NCI-H774 (cell line): ENCODE data around the gene STK17A.
"Not testable (repeated sequence)": the region's sequence is repeated elsewhere in the genome, so short reads cannot be mapped to it uniquely, and the experiment has no call there.

Experiments
- DNase-seq: peaks from one replicate; lab custom pipeline; 2025; lab: John Stamatoyannopoulos, UW

The STK17A gene

DNA sequence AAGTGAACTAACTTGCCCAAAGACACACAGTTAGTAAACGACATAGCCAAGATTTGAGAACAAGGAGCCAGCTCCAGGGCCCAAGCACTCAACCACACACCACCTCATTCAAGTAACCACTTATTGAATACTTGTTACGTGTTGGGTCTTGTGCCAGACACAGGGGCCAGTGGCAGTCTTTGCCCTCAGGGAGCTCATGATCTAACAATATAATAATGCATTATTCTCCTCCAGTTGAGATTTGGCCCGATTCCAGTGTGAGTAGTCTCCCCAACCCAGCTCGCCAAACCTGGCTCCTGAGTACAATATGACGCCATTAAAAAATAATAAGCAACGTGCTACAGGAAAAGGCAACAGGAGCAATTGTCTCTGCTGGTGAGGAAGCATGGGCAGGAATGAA lies 14.4 kb upstream of the STK17A start:
- no peak for DNase-seq

DNA sequence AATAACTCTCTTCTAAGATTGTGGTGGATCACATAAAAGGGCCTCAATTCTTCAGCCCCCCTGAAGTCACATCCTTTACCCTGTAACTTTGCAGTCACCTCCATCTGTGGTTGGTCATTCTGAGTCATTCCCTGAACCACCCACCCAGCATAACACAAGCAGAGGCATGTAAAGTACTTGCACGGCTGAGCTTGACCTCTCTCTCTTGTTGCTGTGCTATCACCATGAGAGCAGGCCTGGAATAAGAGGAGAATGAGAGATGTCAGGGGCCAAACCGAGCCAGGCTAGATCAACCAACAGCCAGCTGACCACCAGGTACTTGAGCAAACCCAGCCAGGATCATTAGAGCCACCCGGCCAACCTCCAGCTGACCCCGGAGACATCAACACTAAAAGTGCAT lies 13.5 kb upstream of the STK17A start:
- no peak for DNase-seq

DNA sequence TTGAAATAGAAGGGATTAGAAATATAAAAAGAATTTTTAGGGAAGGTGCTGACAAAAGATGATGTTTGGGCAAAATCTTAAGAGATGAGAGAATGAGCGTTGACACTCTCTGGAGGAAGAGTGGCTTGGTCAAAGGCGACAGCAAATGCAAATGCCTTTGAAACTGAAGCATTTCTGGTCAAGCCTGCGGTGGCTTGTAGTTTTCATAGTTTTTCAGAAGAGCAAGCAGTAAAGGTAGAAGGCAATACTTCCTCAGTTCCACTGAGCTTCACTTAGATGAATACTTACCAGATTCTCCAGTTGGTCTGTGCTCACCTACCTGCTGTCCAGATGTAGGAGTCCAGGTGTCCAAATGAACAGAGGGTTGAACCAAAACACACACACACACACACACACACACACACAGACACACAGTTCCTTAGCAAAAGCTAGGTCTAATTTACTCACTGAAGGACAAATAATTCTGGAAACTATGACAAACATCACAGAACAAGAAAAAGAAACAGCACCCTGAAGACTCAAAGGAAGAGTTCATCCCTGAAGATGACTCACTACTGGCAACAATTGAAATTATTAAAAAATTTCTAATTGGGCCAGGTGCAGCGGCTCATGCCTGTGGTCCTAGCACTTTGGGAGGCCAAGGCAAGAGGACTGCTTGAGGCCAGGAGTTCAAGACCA lies 12.1 kb upstream of the STK17A start:
- no peak for DNase-seq

DNA sequence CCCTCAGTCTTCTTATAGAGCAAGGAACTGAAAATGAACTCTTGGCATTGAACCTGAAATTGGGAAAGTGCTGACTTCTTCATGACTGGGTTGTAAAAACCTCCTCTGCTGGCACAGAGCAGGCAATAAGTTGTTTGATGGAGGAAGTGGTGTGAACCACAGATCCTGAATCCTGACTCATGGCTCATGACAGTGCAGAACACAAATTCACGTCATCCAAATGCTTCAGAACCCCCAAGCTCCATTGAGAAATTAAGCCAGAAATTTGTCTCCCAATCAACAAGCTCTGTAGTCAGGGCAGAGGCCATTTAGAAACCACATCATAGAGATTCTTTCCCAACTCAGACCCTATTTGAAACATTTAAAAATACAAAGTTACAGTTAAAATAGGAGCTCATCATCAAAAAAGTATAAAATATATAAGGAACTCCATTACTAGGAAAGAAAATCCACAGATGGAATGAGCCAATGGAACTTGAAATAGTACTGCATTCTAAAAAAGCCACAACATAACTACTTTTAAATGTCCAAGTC lies 10.3 kb upstream of the STK17A start:
- no peak for DNase-seq

DNA sequence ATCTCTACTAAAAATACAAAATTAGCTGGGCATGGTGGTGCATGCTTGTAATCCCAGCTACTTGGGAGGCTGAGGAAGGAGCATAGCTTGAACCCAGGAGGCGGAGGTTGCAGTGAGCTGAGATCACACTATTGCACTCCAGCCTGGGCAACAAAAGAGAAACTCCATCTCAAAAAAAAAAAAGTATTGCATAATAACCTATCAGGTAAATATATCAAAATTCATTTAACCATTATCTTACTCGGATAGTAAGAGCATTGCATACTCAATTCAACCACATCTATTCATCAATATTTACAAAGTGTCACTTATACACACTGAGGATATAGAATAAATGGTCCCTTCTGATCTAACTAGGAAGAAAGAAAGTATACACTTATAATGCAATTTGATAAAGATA lies 9.1 kb upstream of the STK17A start:
- not testable (repeated sequence) for DNase-seq

DNA sequence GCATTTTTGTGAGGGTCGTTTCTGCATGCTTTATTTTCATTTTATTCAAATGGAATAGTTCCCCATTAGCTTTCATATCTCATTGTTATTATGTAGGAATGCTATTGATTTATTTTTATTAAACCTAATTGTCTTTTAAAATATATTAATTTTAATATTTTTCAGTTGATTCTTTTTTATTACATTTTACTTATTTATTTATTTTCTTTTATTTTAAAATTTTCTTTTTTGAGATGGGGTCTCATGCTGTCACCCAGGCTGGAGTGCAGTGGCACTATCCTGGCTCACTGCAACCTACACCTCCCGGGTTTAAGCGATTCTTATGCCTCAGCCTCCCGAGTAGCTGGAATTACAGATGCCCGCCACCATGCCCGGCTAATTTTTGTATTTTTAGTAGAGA lies 7.4 kb upstream of the STK17A start:
- no peak for DNase-seq

DNA sequence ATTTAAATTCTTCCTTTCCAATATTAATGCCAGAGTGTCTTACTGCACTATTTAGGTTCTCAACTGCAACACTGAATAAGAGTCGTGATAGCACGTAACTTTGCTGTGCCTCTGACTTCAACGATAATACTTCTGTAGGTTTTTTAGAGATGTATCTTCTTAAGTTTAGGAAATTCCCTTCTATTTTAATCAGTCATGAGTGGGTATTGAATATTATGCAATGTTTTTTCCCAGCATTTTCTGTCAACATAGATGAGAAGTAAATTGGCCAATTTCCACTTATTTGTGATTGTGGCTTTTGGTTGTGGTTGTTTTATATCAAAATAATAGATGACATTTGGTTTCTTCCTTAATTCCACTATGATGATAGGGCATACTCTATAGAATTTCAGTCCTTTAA lies 6.7 kb upstream of the STK17A start:
- no peak for DNase-seq

DNA sequence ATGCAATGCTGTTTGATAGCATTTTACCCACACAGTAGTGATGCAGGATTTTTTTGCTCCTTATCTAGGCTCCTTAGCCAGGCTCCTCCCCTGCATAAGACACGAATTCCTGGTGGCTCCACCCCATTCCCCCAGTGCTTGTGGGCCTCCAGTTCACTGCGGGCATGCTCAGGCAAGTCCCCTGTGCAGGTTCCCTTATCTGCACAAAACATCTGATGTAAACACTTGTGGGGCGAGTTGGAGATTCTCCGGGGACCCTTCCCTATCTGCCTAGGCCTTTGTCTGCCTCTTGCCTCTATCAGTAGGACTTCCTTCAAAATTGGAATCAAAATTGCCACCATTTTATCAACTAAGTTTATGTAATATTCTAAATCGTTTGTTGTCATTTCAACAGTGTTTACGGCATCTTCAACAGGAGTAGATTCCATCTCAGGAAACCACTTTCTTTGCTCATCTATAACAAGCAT lies 5.4 kb upstream of the STK17A start:
- no peak for DNase-seq

DNA sequence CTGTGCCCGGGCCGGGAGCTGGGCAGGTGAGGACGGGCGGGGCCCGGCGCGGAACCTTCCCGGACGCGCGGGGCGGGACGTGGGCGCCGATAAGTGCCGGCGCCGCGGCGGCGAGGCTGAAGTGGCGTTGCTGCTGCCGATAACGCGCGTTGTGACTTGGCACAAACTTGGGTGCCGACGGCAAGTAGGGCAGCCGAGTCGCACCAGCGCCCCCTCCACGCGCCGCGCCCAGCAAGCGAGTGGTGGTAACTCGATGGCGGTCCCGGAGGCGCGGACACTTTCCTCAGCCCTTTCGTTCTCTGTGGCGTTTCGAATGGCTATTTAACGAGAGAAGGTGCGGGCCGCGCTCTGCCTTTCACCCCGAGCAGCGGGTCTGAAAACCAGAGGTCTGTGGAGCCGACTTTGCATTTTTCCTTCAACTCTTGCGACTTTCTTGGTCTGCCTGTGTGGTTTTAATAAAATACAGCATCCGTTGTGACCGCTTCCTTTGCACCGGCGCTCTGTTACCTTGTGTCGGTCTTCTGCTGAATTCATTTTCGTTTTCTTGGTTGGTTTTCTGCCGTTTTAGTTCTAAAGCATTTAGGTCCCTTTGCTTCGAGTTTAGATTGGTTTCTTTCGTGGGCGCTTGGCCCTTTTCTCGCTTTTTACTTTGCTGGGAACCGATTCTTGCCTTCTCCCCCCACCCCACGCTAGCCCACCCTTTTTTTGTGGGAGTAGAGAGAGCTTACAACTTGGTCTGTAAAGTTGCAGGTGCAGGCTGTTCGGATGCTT lies 701 bp downstream of the STK17A start:
- no peak for DNase-seq

DNA sequence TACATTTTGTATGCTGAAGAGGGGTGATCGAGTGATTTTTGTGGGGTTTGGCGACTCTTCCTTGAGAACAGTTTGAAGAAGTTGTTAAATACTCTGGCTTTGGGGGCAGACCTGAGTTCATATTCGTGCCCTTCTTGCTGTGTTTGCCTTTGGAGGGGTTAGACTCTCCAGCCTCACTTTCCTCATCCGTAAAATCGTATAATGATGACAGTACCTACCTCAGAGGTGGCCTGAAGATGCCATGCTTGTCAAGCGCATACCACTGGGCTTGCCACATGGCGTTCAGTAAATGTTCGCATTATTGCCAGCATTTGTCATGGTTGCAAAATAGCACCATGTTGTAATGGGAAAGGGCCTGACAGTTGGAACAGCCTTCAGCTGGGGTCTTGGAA lies 1.3 kb downstream of the STK17A start:
- no peak for DNase-seq

DNA sequence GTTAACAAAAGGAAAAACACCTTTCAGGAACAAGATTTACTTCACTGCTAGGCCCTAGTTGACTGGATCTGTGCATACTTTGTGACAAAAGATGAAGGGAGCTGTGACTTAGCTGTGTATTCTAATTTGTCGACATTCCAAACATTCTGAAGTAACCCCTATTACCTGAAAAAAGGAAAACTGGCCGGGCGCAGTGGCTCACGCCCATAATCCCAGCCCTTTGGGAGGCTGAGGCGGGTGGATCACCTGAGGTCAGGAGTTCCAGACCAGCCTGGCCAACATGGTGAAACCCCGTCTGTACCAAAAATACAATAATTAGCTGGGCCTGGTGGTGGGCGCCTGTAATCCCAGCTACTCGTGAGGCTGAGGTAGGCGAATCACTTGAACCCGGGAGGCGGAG lies 1.8 kb downstream of the STK17A start:
- not testable (repeated sequence) for DNase-seq

DNA sequence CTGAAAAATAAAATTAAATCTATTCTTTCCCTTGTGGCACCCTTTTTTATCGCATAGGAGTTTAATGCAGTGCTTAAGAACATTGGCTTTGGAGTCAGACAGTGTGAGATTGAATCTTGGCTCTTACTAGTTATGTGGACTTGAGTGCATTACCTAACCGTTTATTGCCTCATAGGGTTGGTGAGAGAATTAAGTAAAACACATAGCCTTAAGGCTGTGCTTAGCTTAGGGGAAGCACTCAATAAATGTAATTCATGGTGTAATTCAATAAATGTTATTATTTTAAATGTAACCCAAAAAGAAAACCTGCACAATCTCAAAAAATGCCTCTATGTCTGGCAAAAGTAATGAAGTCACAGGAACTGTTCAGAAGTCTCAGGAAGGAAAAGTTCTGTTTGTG lies 2.7 kb downstream of the STK17A start:
- no peak for DNase-seq

DNA sequence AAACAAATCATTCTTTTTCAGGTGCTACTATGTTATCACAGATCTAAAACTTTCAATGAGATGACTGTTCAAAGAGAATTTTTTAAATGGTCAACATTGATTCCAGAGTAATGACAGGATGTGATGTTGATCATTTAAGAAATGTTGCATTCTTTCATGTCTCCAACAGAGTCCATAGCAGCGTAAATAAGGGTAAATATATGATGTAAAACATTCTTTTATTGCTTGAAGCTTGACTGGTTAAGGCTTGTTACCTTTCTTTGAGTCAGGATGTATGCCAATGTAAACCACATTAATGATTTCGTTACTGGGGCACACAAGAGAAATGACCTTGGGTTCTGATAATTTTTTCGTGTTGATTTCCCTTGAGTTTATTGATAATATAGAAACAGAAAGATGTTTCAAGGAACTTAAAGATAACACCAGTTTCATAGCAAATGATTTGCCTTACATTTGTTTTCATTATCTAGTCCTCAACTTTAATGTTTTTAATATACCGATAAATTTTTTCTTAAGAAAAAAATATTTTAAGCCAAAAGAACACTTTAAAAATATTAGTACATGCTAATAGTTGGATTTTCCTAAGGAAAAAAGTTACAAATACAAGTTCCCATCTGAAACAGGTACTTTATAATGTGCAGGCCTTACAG lies 3.5 kb downstream of the STK17A start:
- no peak for DNase-seq

DNA sequence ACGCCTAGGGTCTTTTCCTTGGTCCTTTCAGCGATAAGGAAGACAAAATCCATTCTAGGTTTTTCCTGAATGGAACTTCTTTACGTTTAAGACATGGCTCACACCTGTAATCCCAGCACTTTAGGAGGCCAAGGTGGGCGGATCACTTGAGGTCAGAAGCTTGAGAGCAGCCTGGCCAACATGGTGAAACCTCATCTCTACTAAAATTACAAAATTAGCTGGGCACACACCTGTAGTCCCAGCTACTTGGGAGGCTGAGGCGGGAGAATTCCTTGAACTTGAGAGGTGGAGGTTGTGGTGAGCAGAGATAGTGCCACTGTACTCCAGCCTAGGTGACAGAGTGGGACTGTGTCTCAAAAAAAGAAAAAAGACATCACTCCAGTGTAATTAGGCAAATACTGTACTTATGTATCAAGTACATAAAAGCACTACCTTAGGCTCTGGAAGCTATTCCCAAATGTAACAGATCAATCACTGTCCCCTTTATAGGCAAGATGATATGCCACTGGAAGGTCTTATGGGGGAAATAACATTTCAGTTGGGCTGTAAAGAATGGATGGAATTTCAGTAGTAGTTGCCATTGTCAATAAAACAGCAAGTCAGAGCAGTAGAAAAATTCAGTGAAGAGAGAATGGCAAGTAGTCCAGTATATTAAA lies 5.7 kb downstream of the STK17A start:
- no peak for DNase-seq

DNA sequence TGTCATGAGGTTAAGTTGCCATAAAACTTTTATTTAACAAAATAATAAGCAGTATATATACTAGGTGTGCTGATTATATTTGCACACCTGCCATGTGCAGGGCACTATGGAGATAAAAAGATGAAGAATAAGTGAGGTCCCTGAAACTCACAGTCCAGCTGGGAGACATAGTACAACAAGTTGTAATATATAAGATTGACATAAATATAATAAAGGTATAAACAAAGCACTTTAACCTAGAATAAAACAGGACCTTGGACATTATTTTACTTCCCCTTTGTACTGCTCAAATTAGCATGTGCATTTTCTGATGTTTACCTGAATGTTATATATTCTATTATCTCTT lies 6.2 kb downstream of the STK17A start:
- DNase-seq: no peak

DNA sequence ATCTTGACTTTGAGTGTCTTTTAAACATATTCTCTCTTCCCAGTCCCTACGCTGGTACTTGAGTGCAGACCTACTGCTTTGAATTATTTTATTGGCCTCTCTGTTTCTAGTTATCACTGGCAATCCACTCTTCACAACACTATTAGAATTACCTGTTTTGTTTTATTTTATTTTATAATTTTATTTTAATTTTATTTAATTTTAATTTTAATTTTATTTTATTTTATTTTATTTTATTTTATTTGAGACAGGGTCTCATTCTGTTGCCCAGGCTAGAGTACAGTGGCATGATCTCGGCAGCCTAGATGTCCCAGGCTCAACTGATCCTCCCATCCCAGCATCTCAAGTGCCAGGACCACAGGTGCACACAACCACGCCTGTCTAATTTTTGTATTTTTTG lies 6.8 kb downstream of the STK17A start:
- no peak for DNase-seq

DNA sequence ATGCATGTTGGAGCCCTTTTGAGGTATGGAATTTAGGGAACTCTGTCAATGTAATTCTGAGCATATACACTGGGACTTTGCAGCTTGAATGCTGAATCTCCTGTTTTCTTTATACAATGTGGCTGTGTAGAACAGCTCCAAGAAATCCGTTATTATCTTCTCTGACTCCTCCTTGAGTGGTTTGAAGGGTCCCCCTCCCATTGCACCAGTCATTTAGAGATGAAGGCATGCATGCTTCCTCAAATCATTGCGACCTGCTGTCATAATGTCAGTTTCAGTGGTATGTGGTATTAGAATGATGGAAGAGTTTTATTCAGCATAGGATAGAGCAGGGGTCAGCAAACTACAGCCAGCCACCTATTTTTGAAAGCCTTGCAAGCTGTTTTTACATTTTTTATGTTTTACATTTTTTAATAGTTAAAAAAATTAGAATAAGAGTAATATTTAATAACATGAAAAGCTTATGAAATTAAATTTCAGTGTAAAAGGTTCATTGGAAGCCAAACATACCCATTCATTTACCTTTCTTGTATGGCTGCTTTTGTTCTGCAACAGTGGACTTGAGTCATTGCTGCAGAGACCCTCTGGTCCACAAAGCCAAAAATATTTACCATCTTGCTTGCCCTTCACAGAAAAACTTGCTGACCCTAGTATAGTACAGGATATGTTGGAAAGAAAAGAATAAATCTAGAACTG lies 8.1 kb downstream of the STK17A start:
- DNase-seq: no peak

DNA sequence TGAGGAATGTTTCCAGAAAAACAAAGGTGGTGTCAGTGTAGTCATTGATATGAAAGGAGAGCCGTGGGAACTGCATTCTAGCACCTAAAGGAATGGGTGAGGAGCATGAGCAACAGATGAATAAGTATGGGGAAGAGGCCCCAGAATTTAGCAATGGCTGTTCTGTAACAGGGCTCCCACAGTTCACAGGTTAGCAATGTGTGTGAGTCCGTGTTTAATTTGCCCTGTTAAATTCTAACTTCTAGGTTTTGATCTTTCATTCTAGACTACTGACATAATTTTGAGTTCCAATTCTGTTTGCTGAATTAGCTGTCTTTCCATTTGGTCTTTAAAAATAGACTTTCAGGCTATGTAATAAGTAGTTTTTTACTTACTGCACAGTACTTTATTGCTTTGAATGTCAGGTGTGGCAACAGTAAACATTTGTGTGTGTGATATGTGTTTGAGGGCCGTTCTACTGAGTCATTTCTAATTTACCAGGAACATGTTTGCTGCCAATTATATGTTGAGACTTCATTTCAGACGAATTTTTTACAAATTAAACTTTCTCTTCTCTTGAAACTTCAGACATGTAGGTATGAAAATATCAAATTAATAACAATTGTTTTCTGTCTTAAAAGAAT lies 8.8 kb downstream of the STK17A start:
- no peak for DNase-seq

DNA sequence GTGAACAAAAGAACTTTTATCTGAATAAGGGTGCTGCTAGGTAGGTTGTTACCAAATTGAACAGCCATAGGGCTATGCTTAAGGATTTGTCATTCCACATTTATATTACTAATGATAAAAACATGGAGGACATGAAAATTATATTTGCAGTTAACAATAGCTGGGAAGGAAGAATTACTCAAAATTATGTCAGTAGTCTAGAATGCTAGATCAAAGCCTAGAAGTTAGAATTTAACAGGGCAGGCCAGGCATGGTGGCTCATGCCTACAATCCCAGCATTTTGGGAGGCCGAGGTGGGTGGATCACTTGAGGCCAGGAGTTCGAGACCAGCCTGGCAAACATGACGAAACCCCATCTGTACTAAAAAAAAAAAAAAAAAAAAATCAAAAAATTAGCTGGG lies 9.4 kb downstream of the STK17A start:
- no peak for DNase-seq

DNA sequence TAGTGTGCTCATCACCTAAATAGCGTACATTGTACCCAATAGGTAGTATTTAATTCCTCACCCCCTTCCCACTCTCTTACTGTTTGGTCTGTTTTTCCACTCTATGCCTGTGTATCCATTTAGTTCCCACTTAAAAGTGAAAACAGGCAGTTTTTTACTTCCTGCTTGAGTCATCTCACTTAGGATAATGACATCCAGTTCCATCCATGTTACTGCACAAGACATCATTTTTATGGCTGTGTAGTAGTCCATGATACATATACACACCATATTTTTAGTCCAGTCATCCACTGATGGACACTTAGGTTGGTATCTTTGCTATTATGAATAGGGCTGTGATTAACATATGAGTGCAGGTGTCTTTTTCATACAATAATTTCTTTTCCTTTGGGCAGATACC lies 10.1 kb downstream of the STK17A start:
- no peak for DNase-seq

DNA sequence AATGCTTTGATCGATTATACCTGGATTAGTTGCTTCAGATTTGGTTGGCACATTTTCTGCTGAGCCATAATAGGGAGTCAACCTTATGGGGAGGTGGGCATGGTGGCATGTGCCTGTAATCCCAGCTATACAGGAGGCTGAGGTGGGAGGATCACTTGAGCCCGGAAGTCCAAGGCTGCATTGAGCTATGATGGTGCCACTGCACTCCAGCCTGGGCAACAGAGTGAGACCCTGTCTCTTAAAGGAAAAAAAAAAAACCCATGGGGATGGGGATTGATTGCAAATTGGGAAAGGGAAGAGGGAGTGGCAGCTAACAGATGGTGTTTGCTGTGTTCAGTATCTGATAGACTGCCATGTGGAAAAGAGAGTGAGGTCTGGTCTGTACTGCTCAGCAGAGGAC lies 11.1 kb downstream of the STK17A start:
- DNase-seq: no peak

DNA sequence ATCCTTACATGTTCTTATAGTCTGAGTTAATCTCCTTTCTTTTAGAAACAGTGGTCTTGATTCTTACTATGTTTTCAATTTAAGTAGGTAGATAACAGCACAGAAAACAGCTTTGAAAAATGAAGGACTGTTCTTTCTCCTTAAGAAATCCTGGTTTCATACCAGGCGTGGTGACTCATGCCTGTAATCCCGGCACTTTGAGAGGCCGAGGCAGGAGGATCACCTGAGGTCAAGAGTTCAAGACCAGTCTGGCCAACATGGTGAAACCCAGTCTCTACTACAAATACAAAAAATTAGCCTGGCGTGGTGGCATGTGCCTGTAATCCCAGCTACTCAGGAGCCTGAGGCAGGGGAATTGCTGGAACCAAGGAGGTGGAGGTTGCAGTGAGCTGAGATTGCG lies 13.5 kb downstream of the STK17A start:
- DNase-seq: not testable (repeated sequence)
